Osteoblast (primary cell): ENCODE results near the gene GASK1A. TPM values are rescaled to one million over a fixed set of nuclear protein-coding genes. Genes with fewer than 3 reads are reported as not detected.

Experiments used
- DNase-seq: peaks from one replicate; pipeline ENCODE4 v3.0.0; 2011; ENCODE audit warnings: low spot score, mixed read lengths; ENCODE audit not compliant: insufficient read length; ENCODE audit errors: missing footprints
- H2AFZ ChIP-seq: 2 replicates; pipeline ENCODE4 v1.6.0; 2011; ENCODE audit warnings: mild to moderate bottlenecking, low read length
- H3K27ac ChIP-seq: 2 replicates; pipeline ENCODE4 v1.5.1; 2011; ENCODE audit warnings: mild to moderate bottlenecking, low read depth, low read length, moderate library complexity
- H3K27me3 ChIP-seq: 2 replicates; pipeline ENCODE4 v1.6.0; 2012; ENCODE audit warnings: mild to moderate bottlenecking, control low read depth, inconsistent platforms, low read length, moderate library complexity; ENCODE audit not compliant: insufficient read depth
- H3K36me3 ChIP-seq: 2 replicates; pipeline ENCODE4 v1.5.1; 2011; ENCODE audit warnings: mild to moderate bottlenecking, low read length, control low read depth, moderate library complexity; ENCODE audit not compliant: insufficient read depth
- H3K4me1 ChIP-seq: 2 replicates; pipeline ENCODE4 v1.5.1; 2011; ENCODE audit warnings: mild to moderate bottlenecking, low read length, control low read depth, moderate library complexity; ENCODE audit not compliant: insufficient read depth
- H3K4me2 ChIP-seq: 2 replicates; pipeline ENCODE4 v1.6.0; 2011; ENCODE audit warnings: mild to moderate bottlenecking, low read length; ENCODE audit not compliant: insufficient read depth
- H3K4me3 ChIP-seq: fragments of 200-600 bp; sonication (generic); 3 replicates; pipeline ENCODE4 v1.5.1; 2012; ENCODE audit warnings: mild to moderate bottlenecking, low read length, inconsistent platforms; ENCODE audit not compliant: insufficient read depth
- H3K79me2 ChIP-seq: 2 replicates; pipeline ENCODE4 v1.6.0; 2012; ENCODE audit warnings: mild to moderate bottlenecking, low read length, control low read depth, inconsistent platforms; ENCODE audit not compliant: insufficient read depth
- H3K9me3 ChIP-seq: 2 replicates; pipeline ENCODE4 v1.5.1; 2011; ENCODE audit warnings: low read depth, low read length, control low read depth
- H4K20me1 ChIP-seq: 2 replicates; pipeline ENCODE4 v1.6.0; 2012; ENCODE audit warnings: mild to moderate bottlenecking, low read length, control low read depth; ENCODE audit not compliant: insufficient read depth
- CTCF ChIP-seq: IDR thresholded peaks from 2 replicates; pipeline ENCODE4 v1.5.1; 2011; ENCODE audit warnings: mild to moderate bottlenecking, low read depth, low read length, moderate library complexity; ENCODE audit errors: extremely low read depth
- total RNA-seq: library from RNA; depleted of rRNA; stranded (reverse); fragments of >200 nt; gene quantifications from 2 replicates; pipeline ENCODE4 v1.2.3, GENCODE V29; 2012

Gene GASK1A
- total RNA-seq, 1 donor, result 0.72 TPM

- Histone ChIP-seq H3K4me1 (no peaks in the 10 kb centered on the region), H2AFZ (no peak overlapping the region), H3K9me3 (no peaks in the 10 kb centered on the region), H3K79me2 (no peaks in the 10 kb centered on the region), H3K4me2 (no peak overlapping the region), H4K20me1 (no peaks in the 10 kb centered on the region), H3K27ac (no peak overlapping the region), H3K36me3 (no peaks in the 10 kb centered on the region), H3K27me3 (no peaks in the 10 kb centered on the region), H3K4me3 (no peak overlapping the region)
- no peak for TF ChIP-seq CTCF
- DNase-seq, result no peak
These were observed 21.5 kb upstream of the GASK1A start for GRCh38 chr3:42957573-42957972.

- Histone ChIP-seq H3K4me1 (no peaks in the 10 kb centered on the region), H3K4me2 (no peak overlapping the region), H2AFZ (no peak overlapping the region), H3K27ac (no peak overlapping the region), H3K79me2 (no peaks in the 10 kb centered on the region), H3K4me3 (no peak overlapping the region), H3K9me3 (no peaks in the 10 kb centered on the region), H3K27me3 (peaks cover 4% of the 10 kb centered on the region), H3K36me3 (no peaks in the 10 kb centered on the region), H4K20me1 (no peaks in the 10 kb centered on the region)
- DNase-seq, result no peak
- no peak for TF ChIP-seq CTCF
These were observed 18.8 kb upstream of the GASK1A start for GRCh38 chr3:42960282-42960681.

GRCh38 chr3:42960786-42961185 is 18.3 kb upstream of the GASK1A start:
- no peak for DNase-seq
- Histone ChIP-seq H3K27ac (no peak overlapping the region), H3K4me1 (no peaks in the 10 kb centered on the region), H2AFZ (no peak overlapping the region), H3K4me2 (no peak overlapping the region), H3K36me3 (no peaks in the 10 kb centered on the region), H3K27me3 (peaks cover 4% of the 10 kb centered on the region), H3K4me3 (no peak overlapping the region), H3K9me3 (no peaks in the 10 kb centered on the region), H3K79me2 (no peaks in the 10 kb centered on the region), H4K20me1 (no peaks in the 10 kb centered on the region)
- no peak for TF ChIP-seq CTCF

GRCh38 chr3:42961633-42962032 is 17.5 kb upstream of the GASK1A start:
- no peak overlapping the region for H3K4me3 ChIP-seq
- H3K27ac ChIP-seq, result no peak overlapping the region
- H3K4me1 ChIP-seq, result no peaks in the 10 kb centered on the region
- H3K9me3 ChIP-seq, result no peaks in the 10 kb centered on the region
- no peaks in the 10 kb centered on the region for H4K20me1 ChIP-seq
- no peaks in the 10 kb centered on the region for H3K79me2 ChIP-seq
- DNase-seq, result no peak
- H3K4me2 ChIP-seq, result no peak overlapping the region
- peak; percentile 73 for TF ChIP-seq CTCF
- H3K27me3 ChIP-seq, result peaks cover 4% of the 10 kb centered on the region
- H2AFZ ChIP-seq, result no peak overlapping the region
- H3K36me3 ChIP-seq, result no peaks in the 10 kb centered on the region
